Kidney (tissue), 14 donors: ENCODE results near the gene PSME4. TPM values are rescaled to one million over a fixed set of nuclear protein-coding genes. Genes with fewer than 3 reads are reported as not detected.

Experiments used
- DNase-seq, 5 donors: peaks; one replicate each; pipeline ENCODE4 v3.0.0-alpha.2; 2013 to 2020
- FAIRE-seq: peaks from 2 replicates; lab custom pipeline; 2012; peaks lifted over from hg19 to GRCh38; lab: Jason Lieb, UNC
- H3K27ac ChIP-seq, 2 donors: one replicate each; pipeline ENCODE4 v1.7.0; 2013; ENCODE audit warnings: low read depth in 2 of 2, low read length in 2 of 2, inconsistent platforms in 1 of 2
- H3K27me3 ChIP-seq: one replicate; pipeline ENCODE4 v1.7.1; 2013; ENCODE audit warnings: low read length, inconsistent platforms; ENCODE audit not compliant: control insufficient read depth, insufficient read depth
- H3K36me3 ChIP-seq, 3 donors: one replicate each; pipeline versions ENCODE4 v1.7.0 to v1.7.1; 2013; ENCODE audit warnings: low read length in 3 of 3, control low read depth in 1 of 3, inconsistent platforms in 1 of 3; ENCODE audit not compliant: insufficient read depth in 3 of 3, control insufficient read depth in 2 of 3
- H3K4me1 ChIP-seq, 3 donors: one replicate each; pipeline versions ENCODE4 v1.7.0 to v1.7.1; 2013; ENCODE audit warnings: low read length in 3 of 3, inconsistent platforms in 1 of 3, low read depth in 1 of 3; ENCODE audit not compliant: control insufficient read depth in 2 of 3, insufficient read depth in 2 of 3
- H3K4me3 ChIP-seq, 3 donors: one replicate each; pipeline versions ENCODE4 v1.7.0 to v1.8.1; 2013; ENCODE audit warnings: low read length in 3 of 3, control low read depth in 1 of 3, inconsistent platforms in 1 of 3
- H3K9ac ChIP-seq, 3 donors: one replicate each; pipeline versions ENCODE4 v1.7.0 to v1.7.1; 2013; ENCODE audit warnings: low read length in 3 of 3, control low read depth in 1 of 3, inconsistent platforms in 1 of 3
- H3K9me3 ChIP-seq, 3 donors: one replicate each; pipeline versions ENCODE4 v1.7.0 to v1.7.1; 2013; ENCODE audit warnings: low read length in 3 of 3, control low read depth in 1 of 3, inconsistent platforms in 1 of 3; ENCODE audit not compliant: control insufficient read depth in 2 of 3, insufficient read depth in 1 of 3
- CTCF ChIP-seq: IDR thresholded peaks from 3 replicates; pipeline ENCODE4 v1.5.1; 2012; ENCODE audit warnings: mild to moderate bottlenecking, moderate library complexity, borderline replicate concordance; ENCODE audit not compliant: insufficient read depth; ENCODE audit errors: extremely low read depth
- intact Hi-C: fragments of 100-400 bp; cut with DNase I; formaldehyde crosslinking; loops from one replicate; pipeline ENCODE4 v1.11.1; 2022
- polyA plus RNA-seq: library from polyadenylated mRNA; stranded (reverse); fragments of 350-450 nt; fragmentation: Illumina TruSeq; extraction: RNeasy Lipid Tissue Mini Kit (QIAGEN cat#74804); gene quantifications from one replicate; pipeline ENCODE4 v1.2.3, GENCODE V29; 2014; ENCODE audit warnings: low read depth, low replicate concordance; ENCODE audit not compliant: insufficient read depth
- total RNA-seq: library from RNA; stranded (reverse); fragmentation: NEBNext Ultra II Directional; extraction: Animal tissue kit (Norgen Biotek cat#: 25700); gene quantifications from one replicate; pipeline ENCODE4 v1.2.1, GENCODE V29; 2021
- donor health status: control.
- donor health status: control.
- donor health status: control.
- donor health status: control.
- donor health status: control.
- donor health status: DM: yes; HTN: yes; CAD: no.
- donor health status: Normal renal cell carcinoma (clear cell type).

PSME4 gene
- total and polyA plus RNA-seq, 2 donors from 2014 or later, result 23.4 to 41.7 TPM

GRCh38 chr2:53960476-53960875, 10.3 kb downstream of the PSME4 start:
- Histone ChIP-seq H3K27ac (no peak overlapping the region), H3K9ac (no peak overlapping the region), H3K27me3 (no peaks in the 10 kb centered on the region), H3K4me1 (no peaks in the 10 kb centered on the region), H3K36me3 (no peaks in the 10 kb centered on the region), H3K4me3 (no peak overlapping the region), H3K9me3 (no peaks in the 10 kb centered on the region)
- TF ChIP-seq CTCF, result no peak
- no peak for DNase-seq
- no peak for FAIRE-seq
- intact Hi-C loops, result no loop called here

DNA sequence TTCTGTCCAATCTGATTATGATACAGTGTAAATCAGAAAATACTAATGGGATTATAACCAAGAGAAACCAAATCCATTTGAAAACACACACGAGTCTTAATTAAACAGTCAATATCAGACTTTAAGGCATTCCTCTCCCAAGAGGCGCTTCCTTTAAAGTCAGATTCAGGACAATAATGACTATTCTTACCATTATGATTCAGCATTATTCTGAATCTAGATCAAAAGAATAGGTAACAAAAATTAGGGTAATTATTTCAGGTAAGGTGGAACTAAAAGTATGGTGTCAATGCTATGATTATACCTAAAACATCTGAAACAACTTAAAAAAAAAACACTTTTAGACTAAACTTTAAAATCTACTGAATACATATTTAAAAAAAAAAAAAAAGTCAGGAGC, 12.3 kb downstream of the PSME4 start:
- H3K4me1 ChIP-seq, result no peaks in the 10 kb centered on the region
- H3K9ac ChIP-seq, result no peak overlapping the region
- no peaks in the 10 kb centered on the region for H3K27me3 ChIP-seq
- DNase-seq, result no peak
- no peaks in the 10 kb centered on the region for H3K9me3 ChIP-seq
- no peak for FAIRE-seq
- TF ChIP-seq CTCF, result no peak
- H3K27ac ChIP-seq, result no peak overlapping the region
- no peak overlapping the region for H3K4me3 ChIP-seq
- no peaks in the 10 kb centered on the region for H3K36me3 ChIP-seq
- intact Hi-C loops, result no loop called here

GRCh38 chr2:53952519-53952918, 18.3 kb downstream of the PSME4 start:
- FAIRE-seq (no peak), DNase-seq (no peak)
- Histone ChIP-seq H3K4me1 (no peaks in the 10 kb centered on the region), H3K27ac (no peak overlapping the region), H3K27me3 (no peaks in the 10 kb centered on the region), H3K9me3 (no peaks in the 10 kb centered on the region), H3K9ac (no peak overlapping the region), H3K4me3 (no peak overlapping the region), H3K36me3 (no peaks in the 10 kb centered on the region)
- intact Hi-C loops, result no loop called here
- TF ChIP-seq CTCF, result no peak

GRCh38 chr2:53949457-53949856, 21.3 kb downstream of the PSME4 start:
- intact Hi-C loops, result no loop called here
- DNase-seq, result no peak
- FAIRE-seq, result no peak
- Histone ChIP-seq H3K9me3 (no peaks in the 10 kb centered on the region), H3K4me1 (peaks cover 0 to 2% (median 0%) of the 10 kb centered on the region in 3 donors), H3K27me3 (no peaks in the 10 kb centered on the region), H3K9ac (no peak overlapping the region), H3K27ac (no peak overlapping the region), H3K36me3 (peaks cover 0 to 10% (median 6%) of the 10 kb centered on the region in 3 donors), H3K4me3 (no peak overlapping the region)
- no peak for TF ChIP-seq CTCF
